ENCODE measurements around the gene GNA14.
A peak's percentile ranks its signal among the peaks of the same experiment; 100 is the strongest.
"Not testable (repeated sequence)": the region's sequence is repeated elsewhere in the genome, so short reads cannot be mapped to it uniquely, and the experiment has no call there.

GNA14 gene

GRCh38 chr9:77498891-77499290 is 149.2 kb downstream of the GNA14 start:
- H3K27ac ChIP-seq: no peak overlapping the region
- TF ChIP-seq, protein P1, sequence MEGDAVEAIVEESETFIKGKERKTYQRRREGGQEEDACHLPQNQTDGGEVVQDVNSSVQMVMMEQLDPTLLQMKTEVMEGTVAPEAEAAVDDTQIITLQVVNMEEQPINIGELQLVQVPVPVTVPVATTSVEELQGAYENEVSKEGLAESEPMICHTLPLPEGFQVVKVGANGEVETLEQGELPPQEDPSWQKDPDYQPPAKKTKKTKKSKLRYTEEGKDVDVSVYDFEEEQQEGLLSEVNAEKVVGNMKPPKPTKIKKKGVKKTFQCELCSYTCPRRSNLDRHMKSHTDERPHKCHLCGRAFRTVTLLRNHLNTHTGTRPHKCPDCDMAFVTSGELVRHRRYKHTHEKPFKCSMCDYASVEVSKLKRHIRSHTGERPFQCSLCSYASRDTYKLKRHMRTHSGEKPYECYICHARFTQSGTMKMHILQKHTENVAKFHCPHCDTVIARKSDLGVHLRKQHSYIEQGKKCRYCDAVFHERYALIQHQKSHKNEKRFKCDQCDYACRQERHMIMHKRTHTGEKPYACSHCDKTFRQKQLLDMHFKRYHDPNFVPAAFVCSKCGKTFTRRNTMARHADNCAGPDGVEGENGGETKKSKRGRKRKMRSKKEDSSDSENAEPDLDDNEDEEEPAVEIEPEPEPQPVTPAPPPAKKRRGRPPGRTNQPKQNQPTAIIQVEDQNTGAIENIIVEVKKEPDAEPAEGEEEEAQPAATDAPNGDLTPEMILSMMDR (conservative IDR thresholded peaks at IDR 0.05): no peak
- no peak for TF ChIP-seq ZFX (IDR thresholded peaks at IDR 0.05)

DNA sequence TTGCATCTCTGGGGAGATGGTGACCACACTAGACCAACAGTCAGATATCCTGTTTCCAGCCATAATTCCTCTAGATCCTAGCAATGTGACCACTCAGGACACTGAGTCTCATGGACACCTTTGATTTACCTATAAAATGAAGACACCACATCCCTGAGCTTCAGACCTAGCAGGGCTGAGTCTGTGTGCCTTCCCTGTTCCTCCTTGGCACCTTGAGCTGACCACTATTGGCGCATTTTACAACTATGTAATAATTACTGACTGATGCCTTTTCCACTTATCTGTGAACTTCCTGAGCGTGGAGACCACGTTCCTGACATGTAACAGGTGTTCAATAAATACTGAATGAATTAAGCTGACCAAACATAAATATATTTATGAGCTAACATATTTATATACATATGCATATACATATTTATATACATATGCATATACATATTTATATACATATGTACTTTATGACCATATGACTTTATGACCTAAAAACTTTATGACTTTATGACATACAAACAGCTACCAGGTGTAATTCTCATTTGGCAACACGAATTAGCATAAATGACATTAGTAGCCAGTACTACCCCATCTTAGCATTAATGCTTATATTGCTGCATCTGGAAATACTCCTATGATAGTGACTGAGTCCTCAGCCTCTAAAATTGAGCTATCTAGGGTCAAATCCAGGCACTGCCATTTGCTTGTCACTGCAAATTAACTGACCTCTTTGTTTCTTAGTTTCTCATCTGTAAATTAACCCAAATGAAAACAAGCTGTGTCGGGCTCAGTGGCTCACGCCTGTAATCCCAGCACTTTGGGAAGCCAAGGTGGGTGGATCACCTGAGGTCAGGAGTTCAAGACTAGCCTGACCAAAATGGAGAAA is 150.6 kb downstream of the GNA14 start:
- TF ChIP-seq, protein P1 (conservative IDR thresholded peaks at IDR 0.05): no peak
- TF ChIP-seq ZFX (IDR thresholded peaks at IDR 0.05): no peak
- H3K27ac ChIP-seq: no peak overlapping the region

- H3K27ac ChIP-seq: no peak overlapping the region
- no peak for TF ChIP-seq ZFX (IDR thresholded peaks at IDR 0.05)
- TF ChIP-seq, protein P1 (conservative IDR thresholded peaks at IDR 0.05): no peak
These were observed 152.1 kb downstream of the GNA14 start for GRCh38 chr9:77495834-77496671.

GRCh38 chr9:77490279-77490678 is 157.8 kb downstream of the GNA14 start:
- not testable (repeated sequence) for H3K27ac ChIP-seq

DNA sequence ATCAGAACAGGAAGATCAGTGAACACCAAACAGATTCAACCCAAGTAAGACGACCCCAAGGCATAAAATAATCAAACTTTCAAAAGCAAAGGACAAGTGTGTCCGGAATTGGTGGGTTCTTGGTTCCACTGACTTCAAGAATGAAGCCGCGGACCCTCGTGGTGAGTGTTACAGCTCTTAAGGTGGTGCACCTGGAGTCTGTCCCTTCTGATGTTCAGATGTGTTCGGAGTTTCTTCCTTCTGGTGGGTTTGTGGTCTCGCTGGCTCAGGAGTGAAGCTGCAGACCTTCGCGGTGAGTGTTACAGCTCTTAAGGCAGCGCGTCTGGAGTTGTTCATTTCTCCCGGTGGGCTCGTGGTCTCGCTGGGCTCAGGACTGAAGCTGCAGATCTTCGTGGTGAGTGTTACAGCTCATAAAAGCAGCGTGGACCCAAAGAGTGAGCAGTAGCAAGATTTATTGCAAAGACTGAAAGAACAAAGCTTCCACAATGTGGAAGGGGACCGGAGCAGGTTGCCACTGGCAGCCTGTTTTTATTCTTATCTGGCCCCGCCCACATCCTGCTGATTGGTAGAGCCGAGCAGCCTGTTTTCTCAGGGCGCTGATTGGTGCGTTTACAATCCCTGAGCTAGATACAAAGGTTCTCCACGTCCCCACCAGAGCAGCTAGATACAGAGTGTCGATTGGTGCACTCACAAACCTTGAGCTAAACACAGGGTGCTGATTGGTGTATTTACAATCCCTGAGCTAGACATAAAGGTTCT is 158.5 kb downstream of the GNA14 start:
- not testable (repeated sequence) for H3K27ac ChIP-seq

- TF ChIP-seq, protein P1 (conservative IDR thresholded peaks at IDR 0.05): peak; percentile 88
- TF ChIP-seq ZFX (IDR thresholded peaks at IDR 0.05): no peak
- no peak overlapping the region for H3K27ac ChIP-seq
These were observed 159.5 kb downstream of the GNA14 start for GRCh38 chr9:77488439-77489126.

- TF ChIP-seq ZFX (IDR thresholded peaks at IDR 0.05): no peak
- TF ChIP-seq, protein P1 (conservative IDR thresholded peaks at IDR 0.05): no peak
- no peak overlapping the region for H3K27ac ChIP-seq
These were observed 161.2 kb downstream of the GNA14 start for GRCh38 chr9:77486968-77487367.
